Brain microvascular endothelial cell (primary cell): Measurements from ENCODE around the gene PTPRD.

Experiments used
- DNase-seq: peaks from one replicate; pipeline ENCODE4 v3.0.0-alpha.2; 2020
- H3K27ac ChIP-seq: fragments of 250-450 bp; sonication (Bioruptor Pico); 2 replicates; pipeline ENCODE4 v1.5.1; 2020; ENCODE audit warnings: mild to moderate bottlenecking, moderate library complexity
- H3K27me3 ChIP-seq: fragments of 250-450 bp; sonication (Bioruptor Pico); replicated peaks from 2 replicates; pipeline ENCODE4 v1.5.1; 2020; ENCODE audit warnings: mild to moderate bottlenecking
- H3K36me3 ChIP-seq: fragments of 250-450 bp; sonication (Bioruptor Pico); replicated peaks from 2 replicates; pipeline ENCODE4 v1.5.1; 2020; ENCODE audit warnings: mild to moderate bottlenecking
- H3K4me3 ChIP-seq: 2 replicates; pipeline ENCODE4 v1.5.1; 2011; ENCODE audit warnings: low read depth, mild to moderate bottlenecking, control low read depth, low read length, moderate library complexity
- in situ Hi-C: cut with HindIII; loops from 2 replicates; pipeline ENCODE4 v1.10.0; 2017; ENCODE audit warnings: low sequenced_read_pairs, low pct_ligation_motif_present
- TF ChIP-seq, protein P1 (sequence below): IDR thresholded peaks from 2 replicates; pipeline ENCODE4 v1.5.1; 2011; ENCODE audit warnings: low read depth, mild to moderate bottlenecking, moderate library complexity, low read length, control low read depth, inconsistent platforms; ENCODE audit errors: missing control alignments

The PTPRD gene

DNA sequence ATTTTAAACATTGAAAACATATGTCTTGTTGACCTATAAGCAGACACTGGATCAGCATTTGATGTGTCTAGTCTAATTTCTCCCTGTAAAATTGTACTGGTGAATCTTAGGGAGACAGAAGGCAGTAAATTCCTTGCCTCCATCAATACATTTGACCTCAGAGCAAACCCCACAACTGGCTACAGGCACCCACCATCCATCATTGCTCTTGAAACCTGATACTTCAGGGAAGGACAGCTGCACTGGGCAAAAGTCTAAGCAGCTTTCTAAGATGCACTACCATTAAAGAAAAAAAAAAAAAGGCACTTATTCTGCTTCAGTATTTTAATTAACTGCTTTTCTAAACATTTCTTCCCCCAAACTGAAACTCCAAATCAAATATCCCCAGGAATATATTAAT lies 1761.9 kb downstream of the PTPRD start:
- TF ChIP-seq, protein P1, sequence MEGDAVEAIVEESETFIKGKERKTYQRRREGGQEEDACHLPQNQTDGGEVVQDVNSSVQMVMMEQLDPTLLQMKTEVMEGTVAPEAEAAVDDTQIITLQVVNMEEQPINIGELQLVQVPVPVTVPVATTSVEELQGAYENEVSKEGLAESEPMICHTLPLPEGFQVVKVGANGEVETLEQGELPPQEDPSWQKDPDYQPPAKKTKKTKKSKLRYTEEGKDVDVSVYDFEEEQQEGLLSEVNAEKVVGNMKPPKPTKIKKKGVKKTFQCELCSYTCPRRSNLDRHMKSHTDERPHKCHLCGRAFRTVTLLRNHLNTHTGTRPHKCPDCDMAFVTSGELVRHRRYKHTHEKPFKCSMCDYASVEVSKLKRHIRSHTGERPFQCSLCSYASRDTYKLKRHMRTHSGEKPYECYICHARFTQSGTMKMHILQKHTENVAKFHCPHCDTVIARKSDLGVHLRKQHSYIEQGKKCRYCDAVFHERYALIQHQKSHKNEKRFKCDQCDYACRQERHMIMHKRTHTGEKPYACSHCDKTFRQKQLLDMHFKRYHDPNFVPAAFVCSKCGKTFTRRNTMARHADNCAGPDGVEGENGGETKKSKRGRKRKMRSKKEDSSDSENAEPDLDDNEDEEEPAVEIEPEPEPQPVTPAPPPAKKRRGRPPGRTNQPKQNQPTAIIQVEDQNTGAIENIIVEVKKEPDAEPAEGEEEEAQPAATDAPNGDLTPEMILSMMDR = no peak
- Histone ChIP-seq H3K36me3 (no peaks in the 10 kb centered on the region), H3K4me3 (no peak overlapping the region), H3K27ac (no peak overlapping the region), H3K27me3 (no peaks in the 10 kb centered on the region)
- DNase-seq = no peak
- in situ Hi-C loops = no loop called here

DNA sequence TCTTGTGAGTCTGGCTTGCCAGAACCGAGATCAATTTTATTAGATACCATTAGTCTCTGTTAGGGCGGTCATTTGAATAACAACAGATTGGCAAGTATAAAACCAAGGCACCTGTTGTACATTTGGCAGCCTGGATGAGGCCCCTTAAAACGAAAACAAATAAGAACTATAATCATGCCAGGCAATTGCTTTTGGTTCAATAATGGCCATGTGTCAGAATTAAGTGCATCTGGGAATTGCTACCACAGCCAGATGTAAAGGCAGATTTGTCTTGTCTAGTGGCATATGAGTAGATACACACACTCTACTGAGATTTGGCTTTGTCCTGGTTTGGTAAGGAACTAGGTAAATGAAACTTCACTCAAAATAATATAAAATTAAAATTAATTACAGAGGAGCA lies 1767.0 kb downstream of the PTPRD start:
- in situ Hi-C loops = no loop called here
- Histone ChIP-seq H3K27ac (no peak overlapping the region), H3K4me3 (no peak overlapping the region), H3K27me3 (no peaks in the 10 kb centered on the region), H3K36me3 (no peaks in the 10 kb centered on the region)
- TF ChIP-seq, protein P1 = no peak
- no peak for DNase-seq

DNA sequence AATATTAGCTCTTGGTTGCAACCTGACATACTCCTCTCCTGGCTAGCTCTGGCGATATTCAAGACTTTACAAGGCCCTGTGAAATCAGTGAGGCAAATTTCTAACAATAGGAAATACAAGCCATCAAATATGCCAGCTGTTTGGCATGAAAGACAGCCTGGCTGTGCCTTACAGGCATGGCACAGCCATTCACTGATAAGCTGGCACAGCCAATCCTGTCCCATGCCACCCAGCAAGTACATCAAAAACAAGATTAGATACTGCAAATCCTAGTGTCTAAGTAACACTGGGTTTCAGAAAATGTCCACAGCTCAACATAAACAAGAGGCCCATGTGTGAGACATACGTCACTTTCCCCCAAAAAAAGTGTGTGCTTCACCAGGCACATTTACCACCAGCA lies 1767.4 kb downstream of the PTPRD start:
- Histone ChIP-seq H3K36me3 (no peaks in the 10 kb centered on the region), H3K27ac (no peak overlapping the region), H3K4me3 (no peak overlapping the region), H3K27me3 (no peaks in the 10 kb centered on the region)
- no peak for DNase-seq
- TF ChIP-seq, protein P1 = no peak
- in situ Hi-C loops = no loop called here

DNA sequence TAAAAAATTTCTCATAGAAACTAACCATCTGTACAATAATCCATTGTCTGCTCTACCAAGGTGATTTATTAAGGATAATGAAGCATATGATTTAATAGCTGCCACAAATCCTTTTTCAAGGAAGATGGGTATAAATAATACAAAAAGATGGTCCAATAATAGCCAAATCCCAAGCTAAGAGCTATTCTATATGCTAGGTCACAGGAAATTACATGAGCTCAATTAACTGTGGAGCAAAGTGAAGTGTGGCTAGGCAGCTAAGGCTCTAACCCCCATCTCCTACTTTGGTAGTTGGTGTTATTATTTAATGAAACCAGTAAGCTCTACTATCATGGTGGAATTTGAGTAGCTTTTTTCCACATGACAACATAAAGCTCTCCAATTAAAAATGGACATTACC lies 1768.3 kb downstream of the PTPRD start:
- no peaks in the 10 kb centered on the region for H3K27me3 ChIP-seq
- H3K27ac ChIP-seq = no peak overlapping the region
- DNase-seq = no peak
- no peaks in the 10 kb centered on the region for H3K36me3 ChIP-seq
- no peak overlapping the region for H3K4me3 ChIP-seq
- in situ Hi-C loops = no loop called here
- TF ChIP-seq, protein P1 = no peak

DNA sequence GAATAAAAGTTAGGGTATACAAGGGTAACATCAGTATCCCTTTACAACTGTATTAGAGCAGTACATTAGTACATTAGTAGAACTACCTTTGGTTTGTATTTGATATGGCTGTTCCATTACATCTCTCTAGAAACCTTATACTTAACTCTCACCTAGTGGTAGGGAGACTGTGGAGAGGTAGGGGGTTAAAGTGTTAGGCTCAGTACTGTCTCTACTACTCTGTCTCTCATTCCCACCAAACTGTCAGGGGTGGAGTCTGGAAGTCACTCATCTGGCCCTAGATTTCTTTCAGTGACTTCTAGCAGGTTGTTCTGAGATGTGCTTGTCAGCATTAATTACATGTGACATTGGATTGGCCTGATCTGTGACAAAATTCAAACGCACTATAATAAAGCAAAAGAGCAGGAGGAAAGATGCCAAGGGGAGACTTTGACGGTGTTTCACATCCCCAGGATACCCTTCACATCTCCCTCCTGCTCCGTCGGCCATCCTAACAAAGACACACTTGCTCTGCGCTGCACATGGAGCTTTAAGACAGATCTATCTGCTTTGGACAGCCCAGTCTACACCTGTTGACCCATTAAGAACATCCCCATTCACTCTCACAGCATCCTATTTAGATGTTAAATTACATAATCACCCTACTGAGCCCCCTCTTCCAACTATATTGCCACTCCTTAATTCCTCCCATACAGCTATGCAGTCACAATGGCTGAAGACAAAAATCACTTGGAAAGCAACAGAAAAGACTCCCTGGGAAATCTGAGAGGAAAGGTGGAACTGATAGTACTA lies 1770.2 kb downstream of the PTPRD start:
- H3K4me3 ChIP-seq = no peak overlapping the region
- no peak for DNase-seq
- in situ Hi-C loops = no loop called here
- H3K27me3 ChIP-seq = no peaks in the 10 kb centered on the region
- no peaks in the 10 kb centered on the region for H3K36me3 ChIP-seq
- H3K27ac ChIP-seq = no peak overlapping the region
- TF ChIP-seq, protein P1 = no peak

DNA sequence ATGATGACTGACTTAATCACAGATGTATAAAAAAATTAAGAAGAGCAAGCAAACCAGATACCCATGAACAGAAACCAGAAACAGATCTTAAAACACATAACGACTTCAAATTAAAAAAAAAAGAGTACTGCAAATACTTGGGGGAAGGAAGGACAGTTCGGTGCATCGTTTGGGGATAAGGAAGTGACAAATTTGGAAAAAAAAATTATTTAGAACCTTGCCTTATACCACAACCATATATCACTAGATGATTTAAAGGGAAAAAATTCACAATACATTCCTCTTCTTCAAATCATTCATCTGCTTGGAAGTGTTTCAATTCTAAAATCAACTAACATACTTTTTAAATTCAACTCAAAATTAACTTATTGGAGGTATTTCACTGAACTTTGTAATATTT lies 1774.7 kb downstream of the PTPRD start:
- Histone ChIP-seq H3K36me3 (no peaks in the 10 kb centered on the region), H3K4me3 (no peak overlapping the region), H3K27me3 (no peaks in the 10 kb centered on the region), H3K27ac (no peak overlapping the region)
- in situ Hi-C loops = no loop called here
- TF ChIP-seq, protein P1 = no peak
- no peak for DNase-seq
